Tibial nerve (tissue), 4 donors: ENCODE results near the gene WFDC10A. TPM values are rescaled to one million over a fixed set of nuclear protein-coding genes. Genes with fewer than 3 reads are reported as not detected.
A peak's percentile ranks its signal among the peaks of the same experiment; 100 is the strongest.
"Not testable (repeated sequence)": the region's sequence is repeated elsewhere in the genome, so short reads cannot be mapped to it uniquely, and the experiment has no call there.

Source experiments
- DNase-seq, 2 donors: peaks; one replicate each; pipeline ENCODE4 v3.0.0-alpha.2; 2019; ENCODE audit warnings: low spot score in 2 of 2
- H3K27ac ChIP-seq, 4 donors: fragments of 200-600 bp; sonication (generic) in 3 of 4; one replicate each; pipeline ENCODE4 v1.5.1; 2017 to 2019; ENCODE audit warnings: mild to moderate bottlenecking in 1 of 4
- H3K27me3 ChIP-seq, 2 donors: fragments of 200-600 bp; sonication (generic) in 1 of 2; one replicate each; pipeline versions ENCODE4 v1.5.1 to v1.6.0; 2017 to 2019
- H3K36me3 ChIP-seq, 3 donors: fragments of 200-600 bp; sonication (generic); one replicate each; pipeline ENCODE4 v1.5.1; 2018 to 2019
- H3K4me1 ChIP-seq, 4 donors: fragments of 200-600 bp; sonication (generic) in 3 of 4; one replicate each; pipeline ENCODE4 v1.5.1; 2017 to 2019
- H3K4me3 ChIP-seq, 4 donors: fragments of 200-600 bp; sonication (generic) in 3 of 4; one replicate each; pipeline ENCODE4 v1.5.1; 2017 to 2019; ENCODE audit warnings: mild to moderate bottlenecking in 1 of 4, moderate library complexity in 1 of 4
- H3K9me3 ChIP-seq, 4 donors: fragments of 200-600 bp; sonication (generic) in 3 of 4; one replicate each; pipeline ENCODE4 v1.5.1; 2017 to 2019
- EP300 ChIP-seq, 2 donors: sonication (generic); formaldehyde crosslinking; IDR thresholded peaks; one replicate each; pipeline ENCODE4 v1.6.1; 2017; ENCODE audit warnings: antibody characterized with exemption in 2 of 2, mild to moderate bottlenecking in 1 of 2
- POLR2A ChIP-seq, 2 donors: fragments of 450-650 bp; IDR thresholded peaks; one replicate each; pipeline ENCODE4 v1.6.1; 2017; ENCODE audit warnings: antibody characterized with exemption in 2 of 2, mild to moderate bottlenecking in 2 of 2, moderate library complexity in 2 of 2
- WGBS, 2 donors: methylation state at CpG; one replicate each; pipeline ENCODE4 v1.1.5; 2018; 5-methylcytosine and 5-hydroxymethylcytosine counted together
- total RNA-seq, 4 donors: library from RNA; depleted of rRNA; stranded (reverse); fragments of >200 nt; gene quantifications; one replicate each; pipeline ENCODE4 v1.1.0, GENCODE V29; 2016
- TF ChIP-seq, protein P1 (sequence below), 5 experiments: fragments of 200-600 bp in 3 of 5; fragments of 450-650 bp in 2 of 5; sonication (generic) in 3 of 5; IDR thresholded peaks; one replicate each; pipeline ENCODE4 v1.5.1; 2016 to 2019; ENCODE audit warnings: antibody characterized with exemption in 5 of 5, mild to moderate bottlenecking in 3 of 5, moderate library complexity in 2 of 5

Gene WFDC10A
- total RNA-seq: not detected

DNA sequence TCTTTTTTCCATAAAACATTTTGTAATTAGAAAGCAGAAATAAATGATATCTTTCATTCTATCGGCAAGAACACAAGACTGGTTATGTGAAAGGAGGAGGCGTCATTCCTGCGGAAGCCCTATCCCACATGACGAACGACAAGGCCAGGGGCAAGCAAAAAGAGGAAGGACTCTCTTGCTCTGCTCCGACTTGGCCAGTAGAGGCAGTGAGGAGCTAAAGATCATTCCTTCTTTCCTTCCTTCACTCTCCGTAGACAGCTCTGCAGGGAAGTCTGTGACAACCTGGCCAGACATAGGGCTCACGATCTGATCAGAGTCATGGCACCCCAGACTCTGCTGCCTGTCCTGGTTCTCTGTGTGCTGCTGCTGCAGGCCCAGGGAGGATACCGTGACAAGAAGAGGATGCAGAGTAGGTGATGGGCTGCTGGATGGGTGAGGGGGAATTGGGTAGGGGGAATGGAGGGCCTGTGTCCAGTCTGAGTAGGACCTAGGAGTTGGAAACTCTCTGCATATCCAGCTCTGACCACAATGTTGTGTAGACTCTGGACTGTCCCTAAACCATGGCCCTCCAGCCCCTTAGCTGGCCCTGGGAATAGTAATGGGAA is at the start of gene WFDC10A:
Gene WFDC10A (plus strand): TSS at position 244 of the 605 bp plus-strand sequence. CDS start 75 bp downstream, at position 319.
- TF ChIP-seq, protein P1, sequence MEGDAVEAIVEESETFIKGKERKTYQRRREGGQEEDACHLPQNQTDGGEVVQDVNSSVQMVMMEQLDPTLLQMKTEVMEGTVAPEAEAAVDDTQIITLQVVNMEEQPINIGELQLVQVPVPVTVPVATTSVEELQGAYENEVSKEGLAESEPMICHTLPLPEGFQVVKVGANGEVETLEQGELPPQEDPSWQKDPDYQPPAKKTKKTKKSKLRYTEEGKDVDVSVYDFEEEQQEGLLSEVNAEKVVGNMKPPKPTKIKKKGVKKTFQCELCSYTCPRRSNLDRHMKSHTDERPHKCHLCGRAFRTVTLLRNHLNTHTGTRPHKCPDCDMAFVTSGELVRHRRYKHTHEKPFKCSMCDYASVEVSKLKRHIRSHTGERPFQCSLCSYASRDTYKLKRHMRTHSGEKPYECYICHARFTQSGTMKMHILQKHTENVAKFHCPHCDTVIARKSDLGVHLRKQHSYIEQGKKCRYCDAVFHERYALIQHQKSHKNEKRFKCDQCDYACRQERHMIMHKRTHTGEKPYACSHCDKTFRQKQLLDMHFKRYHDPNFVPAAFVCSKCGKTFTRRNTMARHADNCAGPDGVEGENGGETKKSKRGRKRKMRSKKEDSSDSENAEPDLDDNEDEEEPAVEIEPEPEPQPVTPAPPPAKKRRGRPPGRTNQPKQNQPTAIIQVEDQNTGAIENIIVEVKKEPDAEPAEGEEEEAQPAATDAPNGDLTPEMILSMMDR (IDR thresholded peaks at IDR 0.05): peak; percentile 42 to 62 (median 45)
- no peak for TF ChIP-seq POLR2A (IDR thresholded peaks at IDR 0.05)
- TF ChIP-seq EP300 (IDR thresholded peaks at IDR 0.05): no peak
- Histone ChIP-seq H3K27ac (no peak within 1 kb of the TSS), H3K27me3 (no peaks in the 10 kb centered on the region), H3K36me3 (no peaks in the 10 kb centered on the region), H3K4me1 (no peaks in the 10 kb centered on the region), H3K9me3 (no peaks in the 10 kb centered on the region), H3K4me3 (no peak within 1 kb of the TSS)
- 3 to 8% methylated on average over 8 to 9 of the region's 9 CpGs for WGBS, 2 donors
- DNase-seq: peak in 1 of 2 donors; percentile 10

GRCh38 chr20:45581702-45582101 is 47.8 kb upstream of the WFDC10A start:
- Histone ChIP-seq H3K27me3 (no peaks in the 10 kb centered on the region), H3K4me3 (no peak overlapping the region), H3K27ac (no peak overlapping the region), H3K9me3 (no peaks in the 10 kb centered on the region), H3K4me1 (peaks cover 0 to 7% (median 0%) of the 10 kb centered on the region in 4 donors), H3K36me3 (no peaks in the 10 kb centered on the region)
- TF ChIP-seq POLR2A (IDR thresholded peaks at IDR 0.05): no peak
- TF ChIP-seq, protein P1 (IDR thresholded peaks at IDR 0.05): no peak
- no peak for TF ChIP-seq EP300 (IDR thresholded peaks at IDR 0.05)
- DNase-seq: no peak

DNA sequence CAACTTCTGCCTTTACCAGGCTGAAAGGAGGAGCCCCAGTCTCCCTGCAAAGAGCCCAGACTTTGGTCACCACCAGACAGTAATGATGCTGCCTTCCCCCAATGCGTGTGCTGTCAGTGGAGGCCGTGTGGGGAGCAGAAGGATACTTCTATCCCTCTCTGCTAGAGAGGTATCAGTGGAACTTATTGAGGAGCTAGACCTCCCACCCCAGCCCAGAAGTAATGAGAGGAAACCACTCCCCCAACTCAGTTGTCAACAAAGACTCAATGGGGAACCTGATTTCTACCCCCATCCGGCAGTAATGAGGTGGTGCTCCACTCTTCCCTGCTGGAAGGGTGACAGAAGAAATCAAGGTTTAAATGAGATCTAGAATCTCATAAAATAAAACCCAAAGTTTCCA is 46.0 kb upstream of the WFDC10A start:
- no peak for DNase-seq
- no peaks in the 10 kb centered on the region for H3K4me1 ChIP-seq
- H3K27ac ChIP-seq: no peak overlapping the region
- H3K36me3 ChIP-seq: no peaks in the 10 kb centered on the region
- TF ChIP-seq, protein P1 (IDR thresholded peaks at IDR 0.05): no peak
- no peak for TF ChIP-seq POLR2A (IDR thresholded peaks at IDR 0.05)
- TF ChIP-seq EP300 (IDR thresholded peaks at IDR 0.05): no peak
- H3K4me3 ChIP-seq: no peak overlapping the region
- WGBS, 2 donors: 44 to 51% methylated on average over 3 of the region's 3 CpGs
- H3K27me3 ChIP-seq: no peaks in the 10 kb centered on the region
- no peaks in the 10 kb centered on the region for H3K9me3 ChIP-seq

GRCh38 chr20:45584294-45584693 is 45.2 kb upstream of the WFDC10A start:
- 79 to 85% methylated on average over 5 of the region's 5 CpGs for WGBS, 2 donors
- H3K9me3 ChIP-seq, H3K36me3 ChIP-seq, H3K27me3 ChIP-seq, H3K27ac ChIP-seq, DNase-seq, H3K4me3 ChIP-seq, H3K4me1 ChIP-seq: not testable (repeated sequence)

GRCh38 chr20:45585986-45586385 is 43.6 kb upstream of the WFDC10A start:
- H3K4me1 ChIP-seq: not testable (repeated sequence)
- WGBS, 2 donors: 64 to 77% methylated on average over 5 of the region's 5 CpGs

GRCh38 chr20:45588800-45589199 is 40.7 kb upstream of the WFDC10A start:
- no peak for DNase-seq
- Histone ChIP-seq H3K4me1 (no peaks in the 10 kb centered on the region), H3K9me3 (peaks cover 0 to 3% (median 0%) of the 10 kb centered on the region in 4 donors), H3K27me3 (no peaks in the 10 kb centered on the region), H3K27ac (no peak overlapping the region), H3K36me3 (no peaks in the 10 kb centered on the region), H3K4me3 (no peak overlapping the region)
- WGBS, 2 donors: 78 to 81% methylated on average over 2 of the region's 2 CpGs
- no peak for TF ChIP-seq POLR2A (IDR thresholded peaks at IDR 0.05)
- no peak for TF ChIP-seq EP300 (IDR thresholded peaks at IDR 0.05)
- TF ChIP-seq, protein P1 (IDR thresholded peaks at IDR 0.05): no peak

More at GRCh38 chr20:45585986-45586385, 43.6 kb upstream of the WFDC10A start:
- H3K27me3 ChIP-seq, H3K4me3 ChIP-seq, H3K36me3 ChIP-seq, H3K9me3 ChIP-seq: not testable (repeated sequence)
- peak in 1 of 2 donors; percentile 26 for DNase-seq
- peak overlapping the region in 1 of 4 donors; percentile 60 for H3K27ac ChIP-seq
